ENCODE results near the gene ITPRID2. TPM values are rescaled to one million over a fixed set of nuclear protein-coding genes. Genes with fewer than 3 reads are reported as not detected.
A peak's percentile ranks its signal among the peaks of the same experiment; 100 is the strongest.

Gene ITPRID2
- total RNA-seq, 1 experiment from 2014 or later, result 1,605 TPM

DNA sequence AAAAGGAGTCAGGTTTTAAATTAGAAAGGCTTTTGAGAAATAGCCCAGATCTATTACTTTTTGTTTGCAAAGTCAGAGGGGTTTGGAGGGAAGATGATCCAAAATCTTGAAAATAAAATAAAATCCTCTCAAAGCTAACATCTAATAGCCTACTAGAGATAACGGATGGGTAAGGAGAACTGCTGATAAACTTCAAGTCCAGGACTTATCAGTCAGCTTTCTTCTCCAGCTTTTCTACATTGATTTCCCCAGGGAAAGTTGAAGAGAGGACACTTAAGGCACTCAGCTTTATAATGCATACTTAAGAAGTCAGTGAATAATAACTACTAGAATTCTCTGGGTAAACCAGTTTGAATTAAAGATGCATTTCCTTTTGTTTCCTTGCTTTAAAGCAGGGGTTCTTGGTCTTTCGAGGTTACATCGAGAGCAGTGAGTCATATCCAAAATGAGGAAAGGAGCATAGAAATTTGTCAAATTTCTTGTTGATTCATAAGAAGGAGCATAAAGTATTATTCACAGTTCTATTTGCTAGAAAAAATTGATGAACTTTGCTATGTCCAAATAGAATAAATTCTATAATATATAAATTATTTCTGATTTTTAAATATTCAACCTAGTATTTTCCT is 43.2 kb upstream of the ITPRID2 start:
- H3K36me3 ChIP-seq (ENCODE audit: control insufficient read depth in 1 of 2, insufficient read depth in 2 of 2, low read length in 2 of 2), result no peaks in the 10 kb centered on the region
- intact Hi-C loops (cut with micrococcal nuclease), result no loop called here
- H3K9me3 ChIP-seq (ENCODE audit: control insufficient read depth in 1 of 2, insufficient read depth in 1 of 2, low read depth in 1 of 2, low read length in 2 of 2), result no peaks in the 10 kb centered on the region
- no TSS peak for BruUV-seq (replicated peaks)
- ATAC-seq (no peak), DNase-seq (ENCODE audit: low read depth, low spot score) (no peak)
- H3K4me1 ChIP-seq (ENCODE audit: control insufficient read depth in 1 of 2, insufficient read depth in 2 of 2, low read length in 2 of 2), result peaks cover 11 to 53% of the 10 kb centered on the region in 2 experiments; a peak in 3 of 4 replicates
- no peak overlapping the region for H3K9ac ChIP-seq (ENCODE audit: low read length)
- H3K79me2 ChIP-seq (ENCODE audit: insufficient read depth, low read length), result no peaks in the 10 kb centered on the region
- H3K27ac ChIP-seq (ENCODE audit: low read depth, low read length), result no peak overlapping the region; the same call in 1 of the 2 replicates
- H4K20me1 ChIP-seq (ENCODE audit: insufficient read depth), result no peaks in the 10 kb centered on the region
- H3K9me2 ChIP-seq (ENCODE audit: insufficient read depth), result no peaks in the 10 kb centered on the region
- H3K27me3 ChIP-seq (ENCODE audit: insufficient read depth, low read length), result no peaks in the 10 kb centered on the region
- CTCF ChIA-PET, result no interaction called here
- POLR2A ChIA-PET, result interaction anchor here (1.0 to 1.3 kb wide), 2 partner anchors 9 to 21 kb away, joined by 3 read pairs; no protein-coding TSS in a partner anchor
- TF ChIP-seq TCF7L2 (IDR thresholded peaks at IDR 0.05; ENCODE audit: borderline replicate concordance, extremely low read depth, insufficient read depth, insufficient read length) (no peak), SIN3A (IDR thresholded peaks at IDR 0.05; ENCODE audit: low read depth) (no peak), JUND (IDR thresholded peaks at IDR 0.05) (no peak), RAD21 (IDR thresholded peaks at IDR 0.05; ENCODE audit: low read depth) (no peak)
- TF ChIP-seq, protein P1, sequence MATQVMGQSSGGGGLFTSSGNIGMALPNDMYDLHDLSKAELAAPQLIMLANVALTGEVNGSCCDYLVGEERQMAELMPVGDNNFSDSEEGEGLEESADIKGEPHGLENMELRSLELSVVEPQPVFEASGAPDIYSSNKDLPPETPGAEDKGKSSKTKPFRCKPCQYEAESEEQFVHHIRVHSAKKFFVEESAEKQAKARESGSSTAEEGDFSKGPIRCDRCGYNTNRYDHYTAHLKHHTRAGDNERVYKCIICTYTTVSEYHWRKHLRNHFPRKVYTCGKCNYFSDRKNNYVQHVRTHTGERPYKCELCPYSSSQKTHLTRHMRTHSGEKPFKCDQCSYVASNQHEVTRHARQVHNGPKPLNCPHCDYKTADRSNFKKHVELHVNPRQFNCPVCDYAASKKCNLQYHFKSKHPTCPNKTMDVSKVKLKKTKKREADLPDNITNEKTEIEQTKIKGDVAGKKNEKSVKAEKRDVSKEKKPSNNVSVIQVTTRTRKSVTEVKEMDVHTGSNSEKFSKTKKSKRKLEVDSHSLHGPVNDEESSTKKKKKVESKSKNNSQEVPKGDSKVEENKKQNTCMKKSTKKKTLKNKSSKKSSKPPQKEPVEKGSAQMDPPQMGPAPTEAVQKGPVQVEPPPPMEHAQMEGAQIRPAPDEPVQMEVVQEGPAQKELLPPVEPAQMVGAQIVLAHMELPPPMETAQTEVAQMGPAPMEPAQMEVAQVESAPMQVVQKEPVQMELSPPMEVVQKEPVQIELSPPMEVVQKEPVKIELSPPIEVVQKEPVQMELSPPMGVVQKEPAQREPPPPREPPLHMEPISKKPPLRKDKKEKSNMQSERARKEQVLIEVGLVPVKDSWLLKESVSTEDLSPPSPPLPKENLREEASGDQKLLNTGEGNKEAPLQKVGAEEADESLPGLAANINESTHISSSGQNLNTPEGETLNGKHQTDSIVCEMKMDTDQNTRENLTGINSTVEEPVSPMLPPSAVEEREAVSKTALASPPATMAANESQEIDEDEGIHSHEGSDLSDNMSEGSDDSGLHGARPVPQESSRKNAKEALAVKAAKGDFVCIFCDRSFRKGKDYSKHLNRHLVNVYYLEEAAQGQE (IDR thresholded peaks at IDR 0.05; ENCODE audit: low read depth), result no peak
- TF ChIP-seq, protein P2, sequence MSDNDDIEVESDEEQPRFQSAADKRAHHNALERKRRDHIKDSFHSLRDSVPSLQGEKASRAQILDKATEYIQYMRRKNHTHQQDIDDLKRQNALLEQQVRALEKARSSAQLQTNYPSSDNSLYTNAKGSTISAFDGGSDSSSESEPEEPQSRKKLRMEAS (IDR thresholded peaks at IDR 0.05), result no peak
- H2AFZ ChIP-seq (ENCODE audit: low read depth, low read length, poor library complexity, severe bottlenecking), result peak overlapping the region; percentile 48
- no peak overlapping the region for H3K4me3 ChIP-seq (replicated peaks in 1 of 2; ENCODE audit: low read depth in 1 of 2, low read length in 2 of 2)
- peak overlapping the region; percentile 18; the same call in 1 of the 2 replicates for H3K4me2 ChIP-seq (ENCODE audit: low read length)
- RAD21 ChIA-PET (ENCODE audit: low non-redundant PET in 1 of 2, low total read pairs in 2 of 2, uncharacterized antibody in 2 of 2, unreplicated experiment in 2 of 2), result no interaction called here
